ENCODE results near the gene WNK3.

The WNK3 gene

GRCh38 chrX:54184474-54184873 lies 173.4 kb downstream of the WNK3 start:
- Mint-ChIP-seq H3K4me1 (peaks cover 33% of the 10 kb centered on the region), H3K4me3 (no peak overlapping the region), H3K27ac (no peak overlapping the region), H3K9me3 (no peaks in the 10 kb centered on the region), H3K36me3 (peaks cover 28% of the 10 kb centered on the region)
- ATAC-seq (no peak), DNase-seq (ENCODE audit: low spot score in 2 of 2) (no peak)

DNA sequence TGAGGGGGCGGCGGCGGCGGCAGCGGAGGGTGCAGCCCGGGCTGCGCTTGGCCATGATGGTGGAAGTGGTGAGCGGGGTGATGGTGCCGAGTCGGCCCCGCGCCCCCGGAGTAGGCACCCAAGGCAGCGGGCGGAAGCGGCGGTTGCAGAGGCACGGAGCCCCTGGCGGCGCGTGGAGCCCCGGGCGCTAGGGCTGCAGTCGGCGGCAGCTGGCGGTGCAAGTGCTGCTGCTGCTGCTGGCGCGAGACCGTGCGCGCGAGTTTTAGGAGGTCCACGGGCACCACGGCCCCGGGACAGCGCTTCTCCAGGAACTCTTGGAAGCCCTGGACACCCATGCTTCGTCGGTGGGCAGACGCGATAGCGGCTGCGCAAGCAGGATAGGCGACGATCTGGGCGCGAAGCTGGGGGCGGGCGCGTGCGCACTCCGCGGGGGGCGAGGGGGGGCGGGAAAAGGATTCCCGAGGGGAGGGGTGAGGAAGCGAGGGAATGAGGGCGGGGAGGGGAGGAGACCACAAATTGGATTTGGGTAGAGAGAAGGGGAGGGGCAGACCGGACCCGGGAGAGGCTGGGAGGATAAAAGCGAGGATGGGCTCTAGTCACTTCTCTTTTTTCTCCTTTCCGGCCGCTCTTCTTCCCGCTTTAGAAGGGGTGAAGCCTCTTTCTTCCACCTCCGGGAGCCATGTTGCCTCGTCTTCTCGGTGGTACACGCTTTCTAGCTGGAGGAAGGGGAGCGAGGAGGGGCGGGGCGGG lies 174.8 kb downstream of the WNK3 start, which contains the start of gene FAM120C:
Gene FAM120C (minus strand): TSS at position 391 of the 750 bp plus-strand sequence. CDS start 56 bp downstream, at position 335.
- DNase-seq (ENCODE audit: low spot score in 2 of 2) (peak; percentile 14 to 75), ATAC-seq (peak; percentile 64)
- Mint-ChIP-seq H3K27ac (peak within 1 kb of the TSS; percentile 81), H3K4me3 (peak within 1 kb of the TSS; percentile 76), H3K9me3 (no peaks in the 10 kb centered on the region), H3K36me3 (peaks cover 36% of the 10 kb centered on the region), H3K4me1 (peaks cover 42% of the 10 kb centered on the region)

DNA sequence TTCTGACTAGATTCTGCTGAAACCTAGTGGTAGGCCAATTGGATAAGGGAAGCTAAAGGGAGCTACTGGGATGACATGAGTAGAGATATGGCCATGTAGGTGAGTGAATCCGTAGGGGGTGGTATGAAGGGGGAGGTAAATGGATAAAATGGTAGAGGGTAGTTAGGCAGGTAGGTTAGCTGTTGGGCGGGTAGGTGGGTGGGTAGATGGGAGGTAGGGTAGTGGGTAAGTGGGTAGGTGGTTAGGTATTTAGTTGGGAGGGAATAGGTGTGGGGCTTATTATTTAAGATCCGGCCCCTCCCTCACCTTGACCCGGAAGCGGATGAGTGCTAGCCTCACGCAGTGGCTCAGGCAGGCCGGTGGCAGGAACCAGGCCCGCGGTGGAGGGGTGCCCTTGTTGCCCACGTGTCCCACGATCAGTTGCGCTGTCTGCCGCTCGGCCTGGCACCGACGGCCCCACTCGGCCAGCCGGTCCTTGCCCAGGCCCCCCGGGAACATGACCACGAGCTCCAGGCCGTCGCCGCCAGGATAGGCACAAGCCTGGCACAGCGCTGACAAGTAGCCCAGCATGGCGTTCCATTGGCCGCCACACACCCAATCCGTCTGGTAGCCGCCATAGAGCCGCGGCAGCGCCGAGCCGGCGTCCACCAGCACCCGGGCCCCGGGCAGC lies 175.5 kb downstream of the WNK3 start:
- Mint-ChIP-seq H3K4me1 (peaks cover 49% of the 10 kb centered on the region), H3K9me3 (no peaks in the 10 kb centered on the region), H3K36me3 (peaks cover 43% of the 10 kb centered on the region), H3K4me3 (peak overlapping the region; percentile 76), H3K27ac (peak overlapping the region; percentile 67)
- DNase-seq (ENCODE audit: low spot score in 2 of 2): peak; percentile 27 to 69
- peak; percentile 81 for ATAC-seq

- Mint-ChIP-seq H3K36me3 (peaks cover 52% of the 10 kb centered on the region), H3K4me3 (peak overlapping the region; percentile 76), H3K9me3 (no peaks in the 10 kb centered on the region), H3K4me1 (peaks cover 58% of the 10 kb centered on the region), H3K27ac (peak overlapping the region; percentile 67)
- no peak for ATAC-seq
- DNase-seq (ENCODE audit: low spot score in 2 of 2): no peak
Measured at GRCh38 chrX:54181202-54181953, 176.5 kb downstream of the WNK3 start.

GRCh38 chrX:54180403-54180802 lies 177.4 kb downstream of the WNK3 start:
- ATAC-seq (no peak), DNase-seq (ENCODE audit: low spot score in 2 of 2) (no peak)
- Mint-ChIP-seq H3K36me3 (peaks cover 57% of the 10 kb centered on the region), H3K27ac (peak overlapping the region; percentile 67), H3K4me3 (peak overlapping the region; percentile 76), H3K9me3 (no peaks in the 10 kb centered on the region), H3K4me1 (peaks cover 58% of the 10 kb centered on the region)

- DNase-seq (ENCODE audit: low spot score in 2 of 2) (no peak), ATAC-seq (peak; percentile 74)
- Mint-ChIP-seq H3K27ac (peak overlapping the region; percentile 9), H3K4me3 (peak overlapping the region; percentile 30), H3K4me1 (peaks cover 52% of the 10 kb centered on the region), H3K9me3 (no peaks in the 10 kb centered on the region), H3K36me3 (peaks cover 67% of the 10 kb centered on the region)
Measured at GRCh38 chrX:54178100-54178940, 179.5 kb downstream of the WNK3 start.

GRCh38 chrX:54177306-54177705 lies 180.5 kb downstream of the WNK3 start:
- no peak for ATAC-seq
- peak overlapping the region; percentile 30 for H3K4me3 Mint-ChIP-seq
- peak overlapping the region; percentile 9 for H3K27ac Mint-ChIP-seq
- no peak for DNase-seq (ENCODE audit: low spot score in 2 of 2)
- H3K36me3 Mint-ChIP-seq: peaks cover 67% of the 10 kb centered on the region
- H3K4me1 Mint-ChIP-seq: peaks cover 52% of the 10 kb centered on the region
- H3K9me3 Mint-ChIP-seq: no peaks in the 10 kb centered on the region

GRCh38 chrX:54173791-54174190 lies 184.1 kb downstream of the WNK3 start:
- DNase-seq (ENCODE audit: low spot score in 2 of 2): no peak

GRCh38 chrX:54172455-54172854 lies 185.4 kb downstream of the WNK3 start:
- Mint-ChIP-seq H3K4me1 (peaks cover 10% of the 10 kb centered on the region), H3K4me3 (no peak overlapping the region), H3K9me3 (no peaks in the 10 kb centered on the region), H3K27ac (no peak overlapping the region), H3K36me3 (peaks cover 28% of the 10 kb centered on the region)
- DNase-seq (ENCODE audit: low spot score in 2 of 2): no peak
- no peak for ATAC-seq

More at GRCh38 chrX:54173791-54174190, 184.1 kb downstream of the WNK3 start:
- Mint-ChIP-seq H3K9me3 (no peaks in the 10 kb centered on the region), H3K4me3 (no peak overlapping the region), H3K4me1 (peaks cover 19% of the 10 kb centered on the region), H3K27ac (no peak overlapping the region), H3K36me3 (peaks cover 35% of the 10 kb centered on the region)
- no peak for ATAC-seq

GRCh38 chrX:54171527-54172250 lies 186.2 kb downstream of the WNK3 start:
- no peaks in the 10 kb centered on the region for H3K9me3 Mint-ChIP-seq

GRCh38 chrX:54171091-54171490 lies 186.8 kb downstream of the WNK3 start:
- DNase-seq (ENCODE audit: low spot score in 2 of 2) (no peak), ATAC-seq (no peak)
- Mint-ChIP-seq H3K4me1 (no peaks in the 10 kb centered on the region), H3K4me3 (no peak overlapping the region), H3K9me3 (no peaks in the 10 kb centered on the region), H3K27ac (no peak overlapping the region), H3K36me3 (peaks cover 14% of the 10 kb centered on the region)

More at GRCh38 chrX:54171527-54172250, 186.2 kb downstream of the WNK3 start:
- no peak overlapping the region for H3K4me3 Mint-ChIP-seq
- H3K27ac Mint-ChIP-seq: no peak overlapping the region
- no peak for ATAC-seq
- no peak for DNase-seq (ENCODE audit: low spot score in 2 of 2)
- H3K36me3 Mint-ChIP-seq: peaks cover 20% of the 10 kb centered on the region
- H3K4me1 Mint-ChIP-seq: peaks cover 2% of the 10 kb centered on the region

DNA sequence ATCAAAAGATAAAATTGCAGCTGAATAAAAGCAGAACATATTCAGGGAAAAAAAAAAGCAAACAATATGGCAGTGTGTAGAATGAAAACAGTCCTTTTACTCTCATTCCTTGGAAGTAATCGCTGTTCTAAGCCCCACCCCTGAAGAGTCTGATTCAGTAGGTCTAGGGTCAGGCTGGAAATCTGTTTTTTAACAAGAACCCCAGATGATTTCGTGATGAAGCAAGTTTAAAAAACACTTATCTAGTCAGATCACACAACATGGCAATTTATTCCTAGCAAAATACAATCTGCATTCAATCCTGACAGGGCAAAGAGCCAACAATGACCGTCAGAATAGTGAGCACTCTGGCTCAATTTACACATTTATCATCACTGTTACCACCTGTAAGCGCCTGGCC lies 190.9 kb downstream of the WNK3 start:
- no peak for DNase-seq (ENCODE audit: low spot score in 2 of 2)
- no peak overlapping the region for H3K4me3 Mint-ChIP-seq

GRCh38 chrX:54157561-54157960 lies 200.3 kb downstream of the WNK3 start:
- Mint-ChIP-seq H3K27ac (no peak overlapping the region), H3K36me3 (peaks cover 20% of the 10 kb centered on the region), H3K4me1 (no peaks in the 10 kb centered on the region), H3K9me3 (no peaks in the 10 kb centered on the region), H3K4me3 (no peak overlapping the region)
- DNase-seq (ENCODE audit: low spot score in 2 of 2) (no peak), ATAC-seq (no peak)

More for the DNA sequence above, 190.9 kb downstream of the WNK3 start:
- no peak for ATAC-seq
- Mint-ChIP-seq H3K4me1 (no peaks in the 10 kb centered on the region), H3K27ac (no peak overlapping the region), H3K36me3 (no peaks in the 10 kb centered on the region), H3K9me3 (no peaks in the 10 kb centered on the region)
